GM19099 (cell line): ENCODE measurements around the gene SCARF2.

Experiments used
- POLR2A ChIP-seq: IDR thresholded peaks from 3 replicates; pipeline ENCODE4 v1.6.1; 2011; ENCODE audit warnings: low read depth; ENCODE audit not compliant: insufficient read length; ENCODE audit errors: extremely low read depth

The SCARF2 gene

GRCh38 chr22:20427104-20427944, 10.3 kb downstream of the SCARF2 start:
- no peak for TF ChIP-seq POLR2A

GRCh38 chr22:20426259-20426615, 11.4 kb downstream of the SCARF2 start:
- TF ChIP-seq POLR2A, result no peak

GRCh38 chr22:20425566-20426258, 11.9 kb downstream of the SCARF2 start:
- no peak for TF ChIP-seq POLR2A

GRCh38 chr22:20424932-20425565, 12.6 kb downstream of the SCARF2 start:
- no peak for TF ChIP-seq POLR2A

GRCh38 chr22:20424568-20424931, 13.1 kb downstream of the SCARF2 start:
- no peak for TF ChIP-seq POLR2A

- TF ChIP-seq POLR2A, result no peak
These were observed 13.6 kb downstream of the SCARF2 start for GRCh38 chr22:20423906-20424551.

GRCh38 chr22:20423008-20423905, 14.4 kb downstream of the SCARF2 start:
- no peak for TF ChIP-seq POLR2A

GRCh38 chr22:20422271-20423007, 15.2 kb downstream of the SCARF2 start:
- TF ChIP-seq POLR2A, result no peak

GRCh38 chr22:20421507-20421874, 16.1 kb downstream of the SCARF2 start:
- TF ChIP-seq POLR2A, result no peak

GRCh38 chr22:20420157-20420842, 17.3 kb downstream of the SCARF2 start:
- TF ChIP-seq POLR2A, result no peak

GRCh38 chr22:20419664-20419951, 18.0 kb downstream of the SCARF2 start:
- TF ChIP-seq POLR2A, result no peak

GRCh38 chr22:20418211-20418788, 19.3 kb downstream of the SCARF2 start:
- no peak for TF ChIP-seq POLR2A

GRCh38 chr22:20414450-20414849, 23.2 kb downstream of the SCARF2 start:
- no peak for TF ChIP-seq POLR2A
